GM23248 (cell line): ENCODE data around the gene GNAI1. TPM values are rescaled to one million over a fixed set of nuclear protein-coding genes. Genes with fewer than 3 reads are reported as not detected.

Source experiments
- DNase-seq: peaks from one replicate; pipeline ENCODE4 v3.0.0-alpha.2; 2015
- H2AFZ ChIP-seq: fragments of 200-600 bp; sonication (generic); 2 replicates; pipeline ENCODE4 v1.6.1; 2016; ENCODE audit warnings: antibody characterized with exemption
- H3F3A ChIP-seq: fragments of 200-600 bp; sonication (generic); 2 replicates; pipeline ENCODE4 v1.6.1; 2016; ENCODE audit warnings: mild to moderate bottlenecking, antibody characterized with exemption, mixed run types; ENCODE audit not compliant: insufficient read depth
- H3K27ac ChIP-seq: fragments of 200-600 bp; sonication (generic); 2 replicates; pipeline ENCODE4 v1.5.1; 2016; ENCODE audit warnings: mild to moderate bottlenecking
- H3K27me3 ChIP-seq: fragments of 200-600 bp; sonication (generic); replicated peaks from 2 replicates; pipeline ENCODE4 v1.6.1; 2016; ENCODE audit warnings: mild to moderate bottlenecking; ENCODE audit not compliant: insufficient read depth
- H3K36me3 ChIP-seq: fragments of 200-600 bp; sonication (generic); 2 replicates; pipeline ENCODE4 v1.6.1; 2016; ENCODE audit warnings: low read depth, mild to moderate bottlenecking
- H3K4me1 ChIP-seq: fragments of 200-600 bp; sonication (generic); 2 replicates; pipeline ENCODE4 v1.6.1; 2016; ENCODE audit warnings: mild to moderate bottlenecking; ENCODE audit not compliant: insufficient read depth
- H3K4me2 ChIP-seq: fragments of 200-600 bp; sonication (generic); one replicate; pipeline ENCODE4 v1.6.1; 2016; ENCODE audit warnings: mild to moderate bottlenecking; ENCODE audit not compliant: unreplicated experiment
- H3K4me3 ChIP-seq: fragments of 200-600 bp; sonication (generic); 2 replicates; pipeline ENCODE4 v1.5.1; 2016; ENCODE audit warnings: mild to moderate bottlenecking
- H3K79me2 ChIP-seq: fragments of 200-600 bp; sonication (generic); 2 replicates; pipeline ENCODE4 v1.6.1; 2016; ENCODE audit warnings: mild to moderate bottlenecking; ENCODE audit not compliant: insufficient read depth
- H3K9ac ChIP-seq: fragments of 200-600 bp; sonication (generic); 2 replicates; pipeline ENCODE4 v1.6.1; 2016; ENCODE audit warnings: mild to moderate bottlenecking
- H3K9me2 ChIP-seq: fragments of 200-600 bp; sonication (generic); 2 replicates; pipeline ENCODE4 v1.6.1; 2016; ENCODE audit warnings: mixed run types, mild to moderate bottlenecking, moderate library complexity; ENCODE audit not compliant: insufficient read depth
- H3K9me3 ChIP-seq: fragments of 200-600 bp; sonication (generic); one replicate; pipeline ENCODE4 v1.6.1; 2017; ENCODE audit warnings: low read depth
- H4K20me1 ChIP-seq: fragments of 200-600 bp; sonication (generic); 2 replicates; pipeline ENCODE4 v1.6.0; 2016; ENCODE audit not compliant: insufficient read depth
- EZH2 ChIP-seq: fragments of 200-600 bp; sonication (generic); IDR thresholded peaks from 2 replicates; pipeline ENCODE4 v1.6.1; 2018; ENCODE audit warnings: antibody characterized with exemption, mild to moderate bottlenecking; ENCODE audit not compliant: insufficient read depth, poor library complexity, severe bottlenecking
- EZH2phosphoT487 ChIP-seq: fragments of 200-600 bp; sonication (generic); IDR thresholded peaks from 2 replicates; pipeline ENCODE4 v1.6.1; 2018; ENCODE audit warnings: antibody characterized with exemption, moderate library complexity, mild to moderate bottlenecking, low read depth; ENCODE audit not compliant: insufficient read depth
- WGBS, 2 experiments: methylation state at CpG; one replicate each; pipeline ENCODE4 v1.1.6; 2015 to 2017; ENCODE audit warnings: low lambda C conversion rate in 2 of 2, low coverage in 1 of 2; ENCODE audit errors: missing lambda C conversion rate in 2 of 2; 5-methylcytosine and 5-hydroxymethylcytosine counted together
- in situ Hi-C: fragments of 300-500 bp; cut with MboI; formaldehyde crosslinking; loops from 2 replicates; pipeline ENCODE4 v1.15.0; 2020
- polyA plus RNA-seq: library from polyadenylated mRNA; unstranded; fragments of >200 nt; fragmentation: Nextera tagmentation; extraction: Ambion mirVana; gene quantifications from 2 replicates; pipeline ENCODE4 v1.2.1, GENCODE V29; 2016
- total RNA-seq: library from RNA; depleted of rRNA; stranded (reverse); fragments of >200 nt; shearing (Covaris generic); gene quantifications from 2 replicates; pipeline ENCODE4 v1.2.3, GENCODE V29; 2014

GNAI1 gene
- total and polyA plus RNA-seq, 2 experiments from 2014 or later = 35.3 to 47.0 TPM

DNA sequence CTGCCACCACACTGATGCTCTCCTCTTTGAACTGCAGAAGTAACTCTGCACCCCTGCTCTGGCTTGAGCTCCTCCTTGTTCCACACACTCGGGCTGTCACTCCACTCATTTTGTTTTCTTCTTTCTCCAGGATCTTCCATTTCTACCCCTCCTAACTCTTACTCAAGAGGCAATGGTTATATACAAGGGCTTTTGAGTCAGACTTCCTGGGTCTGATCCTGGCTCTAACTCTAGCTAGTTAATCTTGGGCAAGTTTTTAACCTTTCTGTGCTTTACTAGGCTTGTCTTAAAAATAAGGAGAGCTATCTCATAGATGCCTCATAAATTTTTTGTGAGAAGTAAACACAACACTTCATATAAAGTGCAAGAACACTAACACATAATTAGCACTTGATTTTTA is 45.3 kb upstream of the GNAI1 start:
- no peak overlapping the region for H3K27ac ChIP-seq
- H3K79me2 ChIP-seq = no peaks in the 10 kb centered on the region
- no peaks in the 10 kb centered on the region for H3K9me3 ChIP-seq
- H3K4me2 ChIP-seq = no peak overlapping the region
- H3K36me3 ChIP-seq = no peaks in the 10 kb centered on the region
- H3F3A ChIP-seq = peaks cover 29% of the 10 kb centered on the region
- peak; percentile 49 for DNase-seq
- H4K20me1 ChIP-seq = no peaks in the 10 kb centered on the region
- no peaks in the 10 kb centered on the region for H3K9me2 ChIP-seq
- in situ Hi-C loops = loop anchor here (25.0 kb wide), 1 partner anchor 573 kb away; no protein-coding TSS in a partner anchor
- H3K9ac ChIP-seq = no peak overlapping the region
- peak overlapping the region; percentile 67 for H2AFZ ChIP-seq
- WGBS, 2 experiments = 11 to 20% methylated on average over 1 of the region's 1 CpG
- peaks cover 35% of the 10 kb centered on the region for H3K4me1 ChIP-seq
- TF ChIP-seq EZH2 = no peak
- TF ChIP-seq EZH2phosphoT487 = no peak
- H3K27me3 ChIP-seq = no peaks in the 10 kb centered on the region
- H3K4me3 ChIP-seq = no peak overlapping the region

- Histone ChIP-seq H3K4me3 (no peak overlapping the region), H3K79me2 (no peaks in the 10 kb centered on the region), H3K36me3 (no peaks in the 10 kb centered on the region), H4K20me1 (no peaks in the 10 kb centered on the region), H3K4me1 (peaks cover 24% of the 10 kb centered on the region), H3F3A (peaks cover 16% of the 10 kb centered on the region), H3K27ac (no peak overlapping the region), H3K4me2 (no peak overlapping the region), H3K9me2 (no peaks in the 10 kb centered on the region), H3K9me3 (no peaks in the 10 kb centered on the region), H3K27me3 (no peaks in the 10 kb centered on the region), H3K9ac (no peak overlapping the region), H2AFZ (no peak overlapping the region)
- no peak for DNase-seq
- in situ Hi-C loops = loop anchor here (10.0 to 25.0 kb wide), 2 partner anchors 301 to 569 kb away; no protein-coding TSS in a partner anchor
- TF ChIP-seq EZH2 = no peak
- TF ChIP-seq EZH2phosphoT487 = no peak
- WGBS, 2 experiments = 90 to 94% methylated on average over 2 of the region's 2 CpGs
These were observed 41.3 kb upstream of the GNAI1 start for GRCh38 chr7:80093349-80093748.

GRCh38 chr7:80095545-80095944 is 39.1 kb upstream of the GNAI1 start:
- in situ Hi-C loops = loop anchor here (10.0 to 25.0 kb wide), 2 partner anchors 299 to 567 kb away; no protein-coding TSS in a partner anchor
- H4K20me1 ChIP-seq = no peaks in the 10 kb centered on the region
- no peak overlapping the region for H3K27ac ChIP-seq
- WGBS, 2 experiments = 10 to 12% methylated on average over 1 of the region's 1 CpG
- H3K4me2 ChIP-seq = no peak overlapping the region
- H3K9ac ChIP-seq = no peak overlapping the region
- H3K9me2 ChIP-seq = no peaks in the 10 kb centered on the region
- H3K9me3 ChIP-seq = no peaks in the 10 kb centered on the region
- no peak overlapping the region for H2AFZ ChIP-seq
- H3K27me3 ChIP-seq = no peaks in the 10 kb centered on the region
- TF ChIP-seq EZH2phosphoT487 (no peak), EZH2 (no peak)
- peaks cover 5% of the 10 kb centered on the region for H3K4me1 ChIP-seq
- H3K79me2 ChIP-seq = no peaks in the 10 kb centered on the region
- no peak overlapping the region for H3K4me3 ChIP-seq
- H3F3A ChIP-seq = peaks cover 5% of the 10 kb centered on the region
- no peaks in the 10 kb centered on the region for H3K36me3 ChIP-seq
- peak; percentile 59 for DNase-seq

GRCh38 chr7:80097756-80098155 is 36.9 kb upstream of the GNAI1 start:
- peak; percentile 34 for DNase-seq
- H3K36me3 ChIP-seq = no peaks in the 10 kb centered on the region
- 96 to 100% methylated on average over 2 of the region's 2 CpGs for WGBS, 2 experiments
- TF ChIP-seq EZH2phosphoT487 (no peak), EZH2 (no peak)
- H3K9me2 ChIP-seq = no peaks in the 10 kb centered on the region
- H3F3A ChIP-seq = no peaks in the 10 kb centered on the region
- H3K79me2 ChIP-seq = no peaks in the 10 kb centered on the region
- in situ Hi-C loops = loop anchor here (10.0 to 25.0 kb wide), 2 partner anchors 297 to 565 kb away; no protein-coding TSS in a partner anchor
- no peak overlapping the region for H3K4me3 ChIP-seq
- H3K9ac ChIP-seq = no peak overlapping the region
- H2AFZ ChIP-seq = no peak overlapping the region
- no peaks in the 10 kb centered on the region for H4K20me1 ChIP-seq
- H3K9me3 ChIP-seq = no peaks in the 10 kb centered on the region
- no peaks in the 10 kb centered on the region for H3K27me3 ChIP-seq
- H3K27ac ChIP-seq = no peak overlapping the region
- H3K4me2 ChIP-seq = no peak overlapping the region
- no peaks in the 10 kb centered on the region for H3K4me1 ChIP-seq
